H9 (cell line): ENCODE measurements around the gene OTUD3. TPM values are rescaled to one million over a fixed set of nuclear protein-coding genes. Genes with fewer than 3 reads are reported as not detected.

Experiments
- DNase-seq: peaks from one replicate; pipeline ENCODE4 v3.0.0-alpha.2; 2017
- H2AFZ ChIP-seq: one replicate; pipeline ENCODE4 v1.6.1; 2013; ENCODE audit warnings: mild to moderate bottlenecking, low read length, control low read depth, moderate library complexity
- H2AK5ac ChIP-seq: 2 replicates; pipeline ENCODE4 v1.6.1; 2013; ENCODE audit warnings: low read length, control low read depth, mixed read lengths; ENCODE audit not compliant: insufficient read length
- H2BK120ac ChIP-seq: one replicate; pipeline ENCODE4 v1.6.1; 2013; ENCODE audit warnings: low read depth, mild to moderate bottlenecking, low read length, control low read depth, inconsistent platforms; ENCODE audit not compliant: poor library complexity, severe bottlenecking
- H2BK12ac ChIP-seq: 2 replicates; pipeline ENCODE4 v1.6.1; 2013; ENCODE audit warnings: low read length, control low read depth, mixed read lengths, low read depth; ENCODE audit not compliant: insufficient read length
- H2BK15ac ChIP-seq: 2 replicates; pipeline ENCODE4 v1.6.1; 2013; ENCODE audit warnings: low read depth, low read length, control low read depth
- H2BK20ac ChIP-seq: one replicate; pipeline ENCODE4 v1.6.1; 2013; ENCODE audit warnings: low read depth, mild to moderate bottlenecking, low read length, control low read depth, inconsistent platforms; ENCODE audit not compliant: poor library complexity, severe bottlenecking
- H2BK5ac ChIP-seq: 2 replicates; pipeline ENCODE4 v1.6.1; 2013; ENCODE audit warnings: low read length, control low read depth, mixed read lengths; ENCODE audit not compliant: insufficient read length
- H3K14ac ChIP-seq: 2 replicates; pipeline ENCODE4 v1.6.1; 2013; ENCODE audit warnings: low read length, control low read depth; ENCODE audit not compliant: insufficient read depth
- H3K18ac ChIP-seq: 2 replicates; pipeline ENCODE4 v1.6.1; 2013; ENCODE audit warnings: low read depth, mild to moderate bottlenecking, mixed read lengths, low read length, control low read depth; ENCODE audit not compliant: insufficient read length
- H3K23ac ChIP-seq: 2 replicates; pipeline ENCODE4 v1.6.1; 2013; ENCODE audit warnings: low read length, control low read depth, mixed read lengths, low read depth; ENCODE audit not compliant: insufficient read length
- H3K23me2 ChIP-seq: 2 replicates; pipeline ENCODE4 v1.6.1; 2013; ENCODE audit warnings: low read depth, mild to moderate bottlenecking, mixed read lengths, low read length, control low read depth; ENCODE audit not compliant: insufficient read length, poor library complexity, severe bottlenecking
- H3K27ac ChIP-seq: 2 replicates; pipeline ENCODE4 v1.5.1; 2013; ENCODE audit warnings: low read length, control low read depth, mixed read lengths, low read depth; ENCODE audit not compliant: insufficient read length
- H3K27me3 ChIP-seq: 2 replicates; pipeline ENCODE4 v1.6.1; 2013; ENCODE audit warnings: low read length, control low read depth, inconsistent platforms; ENCODE audit not compliant: insufficient read depth
- H3K4ac ChIP-seq: 2 replicates; pipeline ENCODE4 v1.6.1; 2013; ENCODE audit warnings: low read depth, mild to moderate bottlenecking, control low read depth, inconsistent platforms, low read length, moderate library complexity
- H3K4me1 ChIP-seq: 2 replicates; pipeline ENCODE4 v1.6.1; 2013; ENCODE audit warnings: low read length, control low read depth, inconsistent platforms; ENCODE audit not compliant: insufficient read depth
- H3K4me2 ChIP-seq: 2 replicates; pipeline ENCODE4 v1.6.1; 2013; ENCODE audit warnings: low read length, control low read depth, mixed read lengths; ENCODE audit not compliant: insufficient read length, insufficient read depth
- H3K56ac ChIP-seq: 2 replicates; pipeline ENCODE4 v1.6.1; 2013; ENCODE audit warnings: low read depth, mild to moderate bottlenecking, mixed read lengths, low read length, control low read depth; ENCODE audit not compliant: insufficient read length
- H3K79me1 ChIP-seq: 2 replicates; pipeline ENCODE4 v1.6.1; 2013; ENCODE audit warnings: low read depth, mild to moderate bottlenecking, moderate library complexity, low read length, control low read depth, inconsistent platforms; ENCODE audit not compliant: insufficient read depth, poor library complexity, severe bottlenecking
- H3K79me2 ChIP-seq: 2 replicates; pipeline ENCODE4 v1.6.1; 2013; ENCODE audit warnings: low read length, control low read depth, inconsistent platforms; ENCODE audit not compliant: insufficient read depth
- H3K9ac ChIP-seq: 2 replicates; pipeline ENCODE4 v1.6.1; 2013; ENCODE audit warnings: low read length, control low read depth, mixed read lengths; ENCODE audit not compliant: insufficient read length; ENCODE audit errors: extremely low read depth
- H3K9me3 ChIP-seq: one replicate; pipeline ENCODE4 v1.6.1; 2013; ENCODE audit warnings: low read depth, low read length, inconsistent platforms; ENCODE audit not compliant: control insufficient read depth
- H3T11ph ChIP-seq: one replicate; pipeline ENCODE4 v1.6.1; 2013; ENCODE audit warnings: mild to moderate bottlenecking, low read length, control low read depth, inconsistent platforms
- H4K20me1 ChIP-seq: one replicate; pipeline ENCODE4 v1.6.1; 2013; ENCODE audit not compliant: control insufficient read depth, insufficient read length, insufficient read depth
- H4K5ac ChIP-seq: 2 replicates; pipeline ENCODE4 v1.6.1; 2013; ENCODE audit warnings: low read depth, mild to moderate bottlenecking, mixed read lengths, low read length, control low read depth; ENCODE audit not compliant: insufficient read length
- H4K8ac ChIP-seq: replicated peaks from 2 replicates; pipeline ENCODE4 v1.6.1; 2013; ENCODE audit warnings: low read length, control low read depth, mixed read lengths, low read depth; ENCODE audit not compliant: insufficient read length
- H4K91ac ChIP-seq: 2 replicates; pipeline ENCODE4 v1.6.1; 2013; ENCODE audit warnings: low read depth, mild to moderate bottlenecking, moderate library complexity, mixed read lengths, low read length, control low read depth; ENCODE audit not compliant: insufficient read length
- H3K27ac Mint-ChIP-seq, 3 experiments: 2 replicates in 2 of 3; 3 replicates in 1 of 3; pipeline ENCODE4 v1.8.0; 2020 to 2021; ENCODE audit warnings: mixed read lengths in 3 of 3, mild to moderate bottlenecking in 1 of 3, moderate library complexity in 1 of 3
- H3K27me3 Mint-ChIP-seq: 2 replicates; pipeline ENCODE4 v1.8.0; 2021; ENCODE audit warnings: low read depth, mild to moderate bottlenecking, moderate library complexity, mixed read lengths
- H3K36me3 Mint-ChIP-seq, 3 experiments: 2 replicates in 2 of 3; 3 replicates in 1 of 3; pipeline ENCODE4 v1.8.0; 2020 to 2021; ENCODE audit warnings: low read depth in 3 of 3, mixed read lengths in 3 of 3; ENCODE audit not compliant: insufficient read depth in 1 of 3
- H3K4me1 Mint-ChIP-seq, 2 experiments: 2 replicates each; pipeline ENCODE4 v1.8.0; 2020; ENCODE audit warnings: mixed read lengths in 2 of 2
- H3K4me3 Mint-ChIP-seq, 2 experiments: 2 replicates in 1 of 2; 3 replicates in 1 of 2; pipeline ENCODE4 v1.8.0; 2020 to 2021; ENCODE audit warnings: mild to moderate bottlenecking in 2 of 2, mixed read lengths in 2 of 2, moderate library complexity in 1 of 2
- H3K9me3 Mint-ChIP-seq, 2 experiments: 2 replicates in 1 of 2; 3 replicates in 1 of 2; pipeline ENCODE4 v1.8.0; 2020; ENCODE audit warnings: mild to moderate bottlenecking in 2 of 2, mixed read lengths in 2 of 2, moderate library complexity in 1 of 2
- WGBS: extraction: QIAGEN DNeasy Blood & Tissue Kit; methylation state at CpG from one replicate; pipeline ENCODE4 v1.1.7; 2013; ENCODE audit warnings: missing lambda C conversion rate, low lambda C conversion rate, mixed read lengths; ENCODE audit not compliant: insufficient read length; ENCODE audit errors: extremely low coverage; 5-methylcytosine and 5-hydroxymethylcytosine counted together
- total RNA-seq: library from RNA; stranded (reverse); gene quantifications from 2 replicates; pipeline ENCODE4 v1.2.1, GENCODE V29; 2021
- TF ChIP-seq, protein P1 (sequence below): fragments of 200-600 bp; sonication (generic); conservative IDR thresholded peaks from 3 replicates; pipeline ENCODE4 v1.8.0; 2021; ENCODE audit warnings: antibody characterized with exemption, mild to moderate bottlenecking

The OTUD3 gene
- total RNA-seq, 1 experiment from 2014 or later: 12.0 TPM

DNA sequence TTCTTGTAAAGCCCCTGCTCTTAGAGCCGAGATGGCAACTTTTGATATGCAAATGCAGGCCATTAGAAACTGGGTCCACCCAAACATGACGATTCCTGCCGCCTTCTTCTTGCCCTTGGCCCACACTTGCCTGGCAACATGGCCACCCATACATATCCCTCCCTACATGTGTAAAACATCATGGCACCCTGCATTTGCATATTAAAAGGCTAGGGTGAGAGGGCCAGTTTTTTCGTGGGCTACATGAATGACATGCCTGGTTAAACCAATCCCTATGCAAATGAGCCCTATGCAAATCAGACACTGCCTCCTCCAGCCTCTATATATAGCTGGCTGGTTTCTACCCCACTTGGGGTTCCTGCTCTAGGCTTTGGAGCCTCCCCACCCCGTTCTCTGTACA is 78.4 kb downstream of the OTUD3 start:
- Histone ChIP-seq H3K9me3 (no peaks in the 10 kb centered on the region), H4K91ac (no peak overlapping the region), H3K27me3 (no peaks in the 10 kb centered on the region; the same call in 1 of the 2 replicates), H3K4me2 (peak overlapping the region; percentile 31), H2BK15ac (no peak overlapping the region), H3K14ac (no peak overlapping the region), H2AK5ac (no peak overlapping the region), H3K79me1 (no peaks in the 10 kb centered on the region), H3K27ac (no peak overlapping the region), H2BK5ac (no peak overlapping the region), H3T11ph (no peak overlapping the region), H4K20me1 (no peaks in the 10 kb centered on the region), H3K18ac (no peak overlapping the region), H3K23ac (no peak overlapping the region), H3K4me1 (peaks cover 5% of the 10 kb centered on the region; the same call in 1 of the 2 replicates), H3K9ac (no peak overlapping the region), H2AFZ (no peak overlapping the region), H4K5ac (no peak overlapping the region), H4K8ac (no peak overlapping the region), H2BK20ac (no peak overlapping the region), H2BK12ac (no peak overlapping the region), H3K23me2 (no peaks in the 10 kb centered on the region), H2BK120ac (no peak overlapping the region), H3K4ac (no peak overlapping the region), H3K56ac (no peak overlapping the region), H3K79me2 (no peaks in the 10 kb centered on the region)
- no peak overlapping the region for H3K27ac Mint-ChIP-seq
- H3K9me3 Mint-ChIP-seq: peaks cover 3 to 26% of the 10 kb centered on the region in 2 experiments; a peak in 4 of 5 replicates
- TF ChIP-seq, protein P1, sequence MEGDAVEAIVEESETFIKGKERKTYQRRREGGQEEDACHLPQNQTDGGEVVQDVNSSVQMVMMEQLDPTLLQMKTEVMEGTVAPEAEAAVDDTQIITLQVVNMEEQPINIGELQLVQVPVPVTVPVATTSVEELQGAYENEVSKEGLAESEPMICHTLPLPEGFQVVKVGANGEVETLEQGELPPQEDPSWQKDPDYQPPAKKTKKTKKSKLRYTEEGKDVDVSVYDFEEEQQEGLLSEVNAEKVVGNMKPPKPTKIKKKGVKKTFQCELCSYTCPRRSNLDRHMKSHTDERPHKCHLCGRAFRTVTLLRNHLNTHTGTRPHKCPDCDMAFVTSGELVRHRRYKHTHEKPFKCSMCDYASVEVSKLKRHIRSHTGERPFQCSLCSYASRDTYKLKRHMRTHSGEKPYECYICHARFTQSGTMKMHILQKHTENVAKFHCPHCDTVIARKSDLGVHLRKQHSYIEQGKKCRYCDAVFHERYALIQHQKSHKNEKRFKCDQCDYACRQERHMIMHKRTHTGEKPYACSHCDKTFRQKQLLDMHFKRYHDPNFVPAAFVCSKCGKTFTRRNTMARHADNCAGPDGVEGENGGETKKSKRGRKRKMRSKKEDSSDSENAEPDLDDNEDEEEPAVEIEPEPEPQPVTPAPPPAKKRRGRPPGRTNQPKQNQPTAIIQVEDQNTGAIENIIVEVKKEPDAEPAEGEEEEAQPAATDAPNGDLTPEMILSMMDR: no peak
- H3K36me3 Mint-ChIP-seq: peaks cover 0 to 8% (median 4%) of the 10 kb centered on the region in 3 experiments; a peak in 4 of 7 replicates
- H3K4me3 Mint-ChIP-seq: no peak overlapping the region; a peak in 1 of 5 replicates
- WGBS: no CpG with 5 or more reads among the region's 5 CpGs
- peaks cover 18 to 21% of the 10 kb centered on the region in 2 experiments for H3K4me1 Mint-ChIP-seq
- peak; percentile 53 for DNase-seq
- H3K27me3 Mint-ChIP-seq: peaks cover 23% of the 10 kb centered on the region

Other genes with a start within 250 kb of the OTUD3 start
- 6.1 and 6.4 TPM in 2 replicates for gene NBL1, start 238.1 kb upstream of the OTUD3 start, total RNA-seq
- 0.29 and 0.37 TPM in 2 replicates for gene HTR6, start 217.5 kb upstream of the OTUD3 start, total RNA-seq
- gene TMCO4, start 82.5 kb upstream of the OTUD3 start, total RNA-seq: 2.7 and 4.0 TPM in 2 replicates
- not detected in 2 replicates for gene RNF186, start 67.1 kb upstream of the OTUD3 start, total RNA-seq
- gene PLA2G2E, start 41.2 kb downstream of the OTUD3 start, total RNA-seq: not detected in 2 replicates
- gene PLA2G2A, start 97.2 kb downstream of the OTUD3 start, total RNA-seq: 6.2 and 7.1 TPM in 2 replicates
- not detected in 2 replicates for gene PLA2G5, start 187.8 kb downstream of the OTUD3 start, total RNA-seq
- not detected in 2 replicates for gene PLA2G2D, start 237.1 kb downstream of the OTUD3 start, total RNA-seq